ENCODE data around the gene SELPLG.
"Not testable (repeated sequence)": the region's sequence is repeated elsewhere in the genome, so short reads cannot be mapped to it uniquely, and the experiment has no call there.

Gene SELPLG

GRCh38 chr12:108618953-108619274 is 14.8 kb downstream of the SELPLG start:
- not testable (repeated sequence) for DNase-seq (ENCODE audit: low read depth)

- DNase-seq (ENCODE audit: low read depth), result no peak
Measured at GRCh38 chr12:108618079-108618952, 15.4 kb downstream of the SELPLG start.

- no peak for DNase-seq (ENCODE audit: low read depth)
Measured at GRCh38 chr12:108616941-108617858, 16.5 kb downstream of the SELPLG start.

GRCh38 chr12:108616359-108616758 is 17.3 kb downstream of the SELPLG start:
- DNase-seq (ENCODE audit: low read depth), result no peak

- no peak for DNase-seq (ENCODE audit: low read depth)
Measured at GRCh38 chr12:108615918-108616317, 17.8 kb downstream of the SELPLG start.

GRCh38 chr12:108614639-108615038 is 19.1 kb downstream of the SELPLG start:
- DNase-seq (ENCODE audit: low read depth), result no peak

- no peak for DNase-seq (ENCODE audit: low read depth)
Measured at GRCh38 chr12:108614041-108614440, 19.7 kb downstream of the SELPLG start.

DNA sequence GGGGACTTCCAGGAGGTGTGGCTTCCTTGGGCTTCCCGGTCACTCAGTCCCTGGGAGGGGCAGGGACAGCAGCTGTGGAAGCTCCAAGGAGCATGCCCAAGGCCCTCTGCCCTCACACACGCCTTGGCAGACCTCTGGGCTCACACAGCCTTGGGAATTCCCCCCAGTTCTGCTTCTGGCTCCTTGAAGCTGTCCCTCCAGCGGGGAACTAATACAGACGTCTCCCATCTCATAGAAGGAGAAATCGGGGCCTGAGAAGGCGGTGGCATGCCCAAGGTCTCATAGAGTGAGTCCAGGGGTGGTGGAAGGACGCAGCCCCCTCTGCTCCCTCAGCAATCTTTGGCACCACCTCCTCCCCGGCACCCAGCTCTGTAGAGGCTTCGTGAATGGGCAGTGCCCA is 20.1 kb downstream of the SELPLG start:
- no peak for DNase-seq (ENCODE audit: low read depth)

DNA sequence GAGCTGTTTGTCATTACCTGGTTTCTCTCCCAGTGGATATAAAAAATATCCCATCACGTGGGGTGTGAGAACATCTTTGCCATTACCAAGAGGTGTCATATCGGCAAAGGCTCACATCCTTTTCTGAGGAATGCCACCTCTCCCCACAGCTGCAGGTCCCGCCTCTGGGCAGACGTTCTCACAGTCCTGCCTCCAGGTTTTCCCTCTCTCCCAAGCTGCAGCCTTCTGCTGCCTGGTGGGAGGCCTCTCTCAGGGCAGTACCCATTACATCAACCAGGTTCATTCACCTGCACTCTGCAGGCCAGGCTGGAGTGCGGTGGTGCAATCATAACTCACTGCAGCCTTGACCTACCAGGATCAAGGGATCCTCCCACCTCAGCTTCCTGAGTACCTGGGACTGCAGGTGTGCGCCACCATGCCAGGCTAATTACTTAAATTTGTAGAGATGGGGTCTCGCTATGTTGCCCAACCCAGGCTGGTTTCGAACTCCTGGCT is 20.9 kb downstream of the SELPLG start:
- DNase-seq (ENCODE audit: low read depth), result no peak

DNA sequence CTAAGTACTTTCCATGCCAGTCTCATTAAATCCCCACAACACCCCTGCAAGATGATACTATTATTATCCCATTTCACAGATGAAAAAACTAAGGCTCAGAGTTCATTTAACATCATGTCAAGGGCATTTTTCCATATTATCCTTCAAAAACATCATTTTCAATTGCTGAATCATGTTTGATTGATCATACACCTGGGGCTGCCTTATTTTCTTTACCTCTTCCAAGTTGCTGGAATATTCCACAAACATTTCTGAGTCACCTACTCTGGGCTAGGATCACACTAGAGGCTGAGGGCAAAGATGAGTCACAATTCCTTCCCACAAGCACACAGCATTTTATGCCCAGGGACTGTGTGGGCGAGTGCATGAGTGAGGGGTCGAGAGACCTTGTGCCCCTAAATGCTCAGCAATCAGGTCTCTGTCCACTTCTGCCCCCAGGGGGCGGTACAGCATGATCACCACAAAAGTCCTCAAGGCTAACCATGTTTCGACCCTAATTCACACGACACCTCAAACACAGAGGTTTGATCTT is 21.7 kb downstream of the SELPLG start:
- DNase-seq (ENCODE audit: low read depth), result peak; percentile 78

- DNase-seq (ENCODE audit: low read depth), result no peak
Measured at GRCh38 chr12:108610856-108611605, 22.7 kb downstream of the SELPLG start.

- no peak for DNase-seq (ENCODE audit: low read depth)
Measured at GRCh38 chr12:108610336-108610815, 23.3 kb downstream of the SELPLG start.

DNA sequence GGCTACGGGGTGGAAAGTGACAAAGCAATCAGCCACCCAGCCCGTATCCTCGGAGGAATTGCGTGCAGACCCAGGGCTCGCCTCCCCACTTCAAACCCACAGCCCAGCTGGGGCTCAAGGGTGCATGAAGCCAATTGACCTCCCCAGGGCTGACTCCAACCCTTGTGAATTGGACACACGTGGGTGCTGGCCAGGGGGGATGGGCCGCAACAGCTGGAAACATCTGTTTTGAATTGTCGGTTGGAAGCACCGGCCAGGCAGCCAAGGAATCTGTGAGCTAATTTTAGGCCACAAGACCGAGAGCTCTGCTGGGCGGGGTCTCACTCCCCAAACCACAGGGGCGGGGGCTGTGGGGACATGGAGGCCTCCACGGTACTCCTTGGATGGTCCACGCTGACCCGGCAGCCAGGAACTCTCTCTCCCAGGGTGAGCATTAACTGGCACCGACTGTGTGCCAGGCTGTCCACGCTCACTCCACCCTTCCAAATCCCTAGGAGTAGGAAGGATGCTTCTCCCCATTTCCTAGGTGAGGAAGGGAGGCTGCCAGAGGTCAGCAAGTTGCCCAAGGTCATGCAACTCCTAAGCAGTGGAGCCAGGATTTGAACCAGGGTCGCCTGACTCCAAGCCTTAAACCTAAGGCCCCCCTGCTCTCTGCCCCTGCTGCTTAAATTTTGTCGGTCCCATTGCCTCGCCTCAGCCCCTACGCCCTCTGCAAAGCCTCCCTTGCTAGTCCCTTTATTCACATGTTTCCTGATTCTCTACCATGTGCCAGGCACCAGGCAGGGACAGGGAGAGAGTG is 24.0 kb downstream of the SELPLG start:
- peak; percentile 64 for DNase-seq (ENCODE audit: low read depth)

- DNase-seq (ENCODE audit: low read depth), result no peak
Measured at GRCh38 chr12:108608616-108609015, 25.1 kb downstream of the SELPLG start.

- DNase-seq (ENCODE audit: low read depth), result no peak
Measured at GRCh38 chr12:108607981-108608600, 25.6 kb downstream of the SELPLG start.

GRCh38 chr12:108606492-108606891 is 27.2 kb downstream of the SELPLG start:
- no peak for DNase-seq (ENCODE audit: low read depth)

DNA sequence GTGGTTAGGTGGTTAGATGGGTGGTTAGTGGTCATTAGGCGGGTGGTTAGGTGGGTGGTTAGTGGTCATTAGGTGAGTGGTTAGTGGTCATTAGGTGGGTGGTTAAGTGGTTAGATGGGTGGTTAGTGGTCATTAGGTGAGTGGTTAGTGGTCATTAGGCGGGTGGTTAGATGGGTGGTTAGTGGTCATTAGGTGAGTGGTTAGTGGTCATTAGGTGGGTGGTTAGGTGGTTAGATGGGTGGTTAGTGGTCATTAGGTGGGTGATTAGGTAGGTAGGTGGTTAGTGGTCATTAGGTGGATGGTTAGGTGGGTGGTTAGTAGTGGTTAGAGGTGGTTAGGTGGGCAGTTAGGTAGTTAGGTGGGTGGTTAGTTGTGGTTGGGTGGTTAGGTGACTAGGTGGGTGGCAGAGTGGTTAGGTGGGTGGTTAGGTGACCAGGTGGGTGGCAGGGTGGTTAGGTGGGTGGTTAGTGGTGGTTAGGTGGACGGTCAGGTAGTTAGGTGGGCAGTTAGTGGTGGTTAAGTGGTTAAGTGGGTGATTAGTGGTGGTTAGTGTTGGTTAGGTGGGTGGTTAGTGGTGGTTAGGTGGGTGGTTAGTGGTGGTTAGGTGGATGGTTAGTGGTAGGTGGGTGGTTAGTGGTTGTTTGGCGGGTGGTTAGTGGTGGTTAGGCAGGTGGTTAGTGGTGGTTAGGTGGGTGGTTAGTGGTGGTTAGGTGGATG is 27.8 kb downstream of the SELPLG start:
- no peak for DNase-seq (ENCODE audit: low read depth)

DNA sequence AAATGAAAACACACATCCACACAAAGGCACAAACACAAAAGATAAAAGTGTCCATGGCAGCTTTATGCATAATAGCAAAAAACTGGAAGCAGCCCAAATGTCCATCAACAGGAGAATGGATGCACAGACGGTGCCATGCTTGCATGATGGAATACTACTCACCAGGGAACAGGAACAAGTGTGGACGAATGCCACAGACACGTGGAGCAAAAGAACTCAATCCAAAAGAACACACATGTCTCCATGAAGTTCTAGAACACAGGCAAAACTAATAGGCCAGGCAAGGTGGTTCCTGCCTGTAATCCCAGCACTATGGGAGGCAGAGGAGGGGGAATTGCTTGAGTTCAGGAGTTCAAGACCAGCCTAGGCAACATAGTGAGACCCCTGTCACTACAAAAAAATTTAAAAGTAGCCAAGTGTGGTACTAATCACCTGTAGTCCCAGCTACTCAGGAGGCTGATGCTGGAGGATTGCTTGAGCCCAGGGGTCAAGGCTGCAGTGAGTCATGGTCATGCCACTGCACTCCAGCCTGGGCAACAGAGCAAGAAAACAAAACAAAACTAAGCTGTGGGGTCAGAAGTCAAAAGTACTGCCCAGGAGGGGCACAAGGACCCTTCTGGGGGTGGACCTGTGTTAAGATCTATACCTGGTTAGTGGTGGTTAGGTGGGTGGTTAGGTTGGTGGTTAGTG is 28.5 kb downstream of the SELPLG start:
- DNase-seq (ENCODE audit: low read depth), result no peak
